ENCODE results near the gene PERM1. TPM values are rescaled to one million over a fixed set of nuclear protein-coding genes. Genes with fewer than 3 reads are reported as not detected.
A peak's percentile ranks its signal among the peaks of the same experiment; 100 is the strongest.

PERM1 gene
- total RNA-seq, 2 donors from 2014 or later = not detected

GRCh38 chr1:963301-963651 lies 18.6 kb downstream of the PERM1 start:
- no peak for TF ChIP-seq CTCF (conservative IDR thresholded peaks at IDR 0.05)
- Mint-ChIP-seq H3K4me1 (peaks cover 3% of the 10 kb centered on the region), H3K4me3 (no peak overlapping the region), H3K27me3 (ENCODE audit: insufficient read depth) (peaks cover 25% of the 10 kb centered on the region), H3K36me3 (ENCODE audit: low read depth) (peaks cover 8% of the 10 kb centered on the region), H3K9me3 (no peaks in the 10 kb centered on the region), H3K27ac (no peak overlapping the region)
- no peaks in the 10 kb centered on the region for H3K36me3 ChIP-seq (ENCODE audit: control insufficient read depth, insufficient read depth, low read length)
- peaks cover 34% of the 10 kb centered on the region for H3K27me3 ChIP-seq (ENCODE audit: control insufficient read depth, insufficient read depth, low read length, poor library complexity, severe bottlenecking)
- no peak for DNase-seq
- WGBS, 2 experiments (ENCODE audit: insufficient coverage in 1 of 2, insufficient read length in 1 of 2) = 94 to 96% methylated on average over 10 to 16 of the region's 16 CpGs
- no peak overlapping the region for H3K27ac ChIP-seq (ENCODE audit: low read depth, low read length)
- H3K9ac ChIP-seq (ENCODE audit: extremely low read depth, low read length, poor library complexity, severe bottlenecking) = no peak overlapping the region
- no peaks in the 10 kb centered on the region for H3K4me1 ChIP-seq (ENCODE audit: control insufficient read depth, insufficient read depth, low read length)
- H3K9me3 ChIP-seq (ENCODE audit: control insufficient read depth, low read length) = no peaks in the 10 kb centered on the region
- no peak overlapping the region for H3K4me3 ChIP-seq (ENCODE audit: low read length)

- peaks cover 18% of the 10 kb centered on the region for H3K27me3 Mint-ChIP-seq (ENCODE audit: insufficient read depth)
- no peak for DNase-seq
- H3K4me3 Mint-ChIP-seq = peak overlapping the region; percentile 79
- peaks cover 9% of the 10 kb centered on the region for H3K36me3 Mint-ChIP-seq (ENCODE audit: low read depth)
- 95 to 96% methylated on average over 44 to 57 of the region's 57 CpGs for WGBS, 2 experiments (ENCODE audit: insufficient coverage in 1 of 2, insufficient read length in 1 of 2)
- no peak for TF ChIP-seq CTCF (conservative IDR thresholded peaks at IDR 0.05)
- H3K9ac ChIP-seq (ENCODE audit: extremely low read depth, low read length, poor library complexity, severe bottlenecking) = no peak overlapping the region
- H3K36me3 ChIP-seq (ENCODE audit: control insufficient read depth, insufficient read depth, low read length) = no peaks in the 10 kb centered on the region
- H3K4me1 ChIP-seq (ENCODE audit: control insufficient read depth, insufficient read depth, low read length) = no peaks in the 10 kb centered on the region
- peaks cover 27% of the 10 kb centered on the region for H3K27me3 ChIP-seq (ENCODE audit: control insufficient read depth, insufficient read depth, low read length, poor library complexity, severe bottlenecking)
- H3K27ac Mint-ChIP-seq = no peak overlapping the region
- peaks cover 5% of the 10 kb centered on the region for H3K4me1 Mint-ChIP-seq
- H3K9me3 Mint-ChIP-seq = no peaks in the 10 kb centered on the region
- no peak overlapping the region for H3K4me3 ChIP-seq (ENCODE audit: low read length)
- H3K9me3 ChIP-seq (ENCODE audit: control insufficient read depth, low read length) = no peaks in the 10 kb centered on the region
- H3K27ac ChIP-seq (ENCODE audit: low read depth, low read length) = no peak overlapping the region
These were observed 19.3 kb downstream of the PERM1 start for GRCh38 chr1:962381-963300.

- Mint-ChIP-seq H3K36me3 (ENCODE audit: low read depth) (peaks cover 16% of the 10 kb centered on the region), H3K4me3 (peak overlapping the region; percentile 79), H3K27me3 (ENCODE audit: insufficient read depth) (peaks cover 11% of the 10 kb centered on the region), H3K27ac (no peak overlapping the region), H3K9me3 (no peaks in the 10 kb centered on the region), H3K4me1 (peaks cover 8% of the 10 kb centered on the region)
- H3K27ac ChIP-seq (ENCODE audit: low read depth, low read length) = no peak overlapping the region
- H3K36me3 ChIP-seq (ENCODE audit: control insufficient read depth, insufficient read depth, low read length) = peaks cover 11% of the 10 kb centered on the region
- WGBS, 2 experiments (ENCODE audit: insufficient coverage in 1 of 2, insufficient read length in 1 of 2) = 37 to 41% methylated on average over 50 to 56 of the region's 56 CpGs
- no peaks in the 10 kb centered on the region for H3K4me1 ChIP-seq (ENCODE audit: control insufficient read depth, insufficient read depth, low read length)
- peaks cover 13% of the 10 kb centered on the region for H3K27me3 ChIP-seq (ENCODE audit: control insufficient read depth, insufficient read depth, low read length, poor library complexity, severe bottlenecking)
- no peak for TF ChIP-seq CTCF (conservative IDR thresholded peaks at IDR 0.05)
- no peak overlapping the region for H3K9ac ChIP-seq (ENCODE audit: extremely low read depth, low read length, poor library complexity, severe bottlenecking)
- H3K4me3 ChIP-seq (ENCODE audit: low read length) = peak overlapping the region; percentile 58
- DNase-seq = peak; percentile 64
- H3K9me3 ChIP-seq (ENCODE audit: control insufficient read depth, low read length) = no peaks in the 10 kb centered on the region
These were observed 20.7 kb downstream of the PERM1 start for GRCh38 chr1:961132-961669.
